ENCODE data around the gene FN3K. TPM values are rescaled to one million over a fixed set of nuclear protein-coding genes. Genes with fewer than 3 reads are reported as not detected.

The FN3K gene
- total and polyA plus RNA-seq, 2 of the 13 experiments (the other 11 are each of a cell fraction or from before 2014, with no cell fraction given): 3.5 to 12.2 TPM

- Histone ChIP-seq H3K9ac (ENCODE audit: insufficient read depth, low read depth, low read length) (no peak overlapping the region), H3K4me3 (replicated peaks in 1 of 3; ENCODE audit: insufficient read depth in 1 of 3, low read depth in 2 of 3, low read length in 3 of 3) (peak overlapping the region in 1 of 3 experiments; percentile 1; a peak in 1 of 6 replicates), H3K27me3 (ENCODE audit: control insufficient read depth in 1 of 2, insufficient read depth in 2 of 2, low read length in 2 of 2) (peaks cover 0 to 22% of the 10 kb centered on the region in 2 experiments; a peak in 2 of 5 replicates), H3K9me3 (ENCODE audit: low read length) (no peaks in the 10 kb centered on the region), H4K20me1 (ENCODE audit: insufficient read depth, low read length) (no peaks in the 10 kb centered on the region), H2AFZ (ENCODE audit: low read length) (no peak overlapping the region), H3K27ac (ENCODE audit: extremely low read length, insufficient read depth, low read length) (no peak overlapping the region), H3K79me2 (ENCODE audit: insufficient read depth, low read length) (no peaks in the 10 kb centered on the region), H3K4me1 (ENCODE audit: insufficient read depth, low read length) (peaks cover 66% of the 10 kb centered on the region), H3K36me3 (replicated peaks in 1 of 2; ENCODE audit: control insufficient read depth in 1 of 2, insufficient read depth in 2 of 2, low read length in 2 of 2) (no peaks in the 10 kb centered on the region), H3K4me2 (ENCODE audit: low read depth, low read length) (peak overlapping the region; percentile 21)
- no TSS peak for BruUV-seq (replicated peaks)
- WGBS (ENCODE audit: low lambda C conversion rate): 42% methylated on average over 25 of the region's 26 CpGs
- FAIRE-seq (no peak), ATAC-seq (no peak), DNase-seq (ENCODE audit: low spot score) (no peak)
- ChIA-PET CTCF (ENCODE audit: low intra/inter-chr PET ratio, low total read pairs) (no interaction called here), POLR2A (interaction anchor here (0.7 to 1.3 kb wide), 3 partner anchors 7 to 14 kb away, joined by 3 to 5 read pairs (median 3); partner anchors contain the start of gene FN3KRP)
- intact Hi-C loops (cut with micrococcal nuclease; ENCODE audit: unreplicated experiment) (no loop called here), in situ Hi-C loops (cut with HindIII; ENCODE audit: extremely low pct_ligation_motif_present, low pct_unique_long_range_greater_than_20kb) (no loop called here)
- TF ChIP-seq XRCC5 (optimal IDR thresholded peaks at IDR 0.05; ENCODE audit: low read length) (no peak), UBTF (CRISPR knock-in tag; IDR thresholded peaks at IDR 0.05) (no peak), ZC3H4 (CRISPR knock-in tag; IDR thresholded peaks at IDR 0.05; ENCODE audit: borderline replicate concordance) (no peak), BHLHE40 (IDR thresholded peaks at IDR 0.05; ENCODE audit: low read length) (peak; percentile 25; the same call in 1 of the 2 replicates), MAZ (IDR thresholded peaks at IDR 0.05; ENCODE audit: borderline replicate concordance, low read depth, low read length) (no peak), MAZ (CRISPR knock-in tag; IDR thresholded peaks at IDR 0.05; ENCODE audit: low read depth) (no peak), MTA1 (CRISPR knock-in tag; IDR thresholded peaks at IDR 0.05; ENCODE audit: borderline replicate concordance) (0 out of 2 replicates have a peak, but pooled peaks have one; percentile 23), HNRNPL (IDR thresholded peaks at IDR 0.05; ENCODE audit: low read depth, low read length) (0 out of 2 replicates have a peak, but pooled peaks have one; percentile 56), ZNF567 (CRISPR knock-in tag; IDR thresholded peaks at IDR 0.05; ENCODE audit: borderline replicate concordance) (no peak), EED (CRISPR knock-in tag; IDR thresholded peaks at IDR 0.05) (0 out of 2 replicates have a peak, but pooled peaks have one; percentile 33), ZFY (CRISPR knock-in tag; IDR thresholded peaks at IDR 0.05) (no peak)
- TF ChIP-seq, protein P1, sequence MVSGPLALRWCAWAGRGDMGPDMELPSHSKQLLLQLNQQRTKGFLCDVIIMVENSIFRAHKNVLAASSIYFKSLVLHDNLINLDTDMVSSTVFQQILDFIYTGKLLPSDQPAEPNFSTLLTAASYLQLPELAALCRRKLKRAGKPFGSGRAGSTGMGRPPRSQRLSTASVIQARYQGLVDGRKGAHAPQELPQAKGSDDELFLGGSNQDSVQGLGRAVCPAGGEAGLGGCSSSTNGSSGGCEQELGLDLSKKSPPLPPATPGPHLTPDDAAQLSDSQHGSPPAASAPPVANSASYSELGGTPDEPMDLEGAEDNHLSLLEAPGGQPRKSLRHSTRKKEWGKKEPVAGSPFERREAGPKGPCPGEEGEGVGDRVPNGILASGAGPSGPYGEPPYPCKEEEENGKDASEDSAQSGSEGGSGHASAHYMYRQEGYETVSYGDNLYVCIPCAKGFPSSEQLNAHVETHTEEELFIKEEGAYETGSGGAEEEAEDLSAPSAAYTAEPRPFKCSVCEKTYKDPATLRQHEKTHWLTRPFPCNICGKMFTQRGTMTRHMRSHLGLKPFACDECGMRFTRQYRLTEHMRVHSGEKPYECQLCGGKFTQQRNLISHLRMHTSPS (CRISPR knock-in tag; IDR thresholded peaks at IDR 0.05; ENCODE audit: low read depth): 0 out of 2 replicates have a peak, but pooled peaks have one; percentile 3
- TF ChIP-seq, protein P2, sequence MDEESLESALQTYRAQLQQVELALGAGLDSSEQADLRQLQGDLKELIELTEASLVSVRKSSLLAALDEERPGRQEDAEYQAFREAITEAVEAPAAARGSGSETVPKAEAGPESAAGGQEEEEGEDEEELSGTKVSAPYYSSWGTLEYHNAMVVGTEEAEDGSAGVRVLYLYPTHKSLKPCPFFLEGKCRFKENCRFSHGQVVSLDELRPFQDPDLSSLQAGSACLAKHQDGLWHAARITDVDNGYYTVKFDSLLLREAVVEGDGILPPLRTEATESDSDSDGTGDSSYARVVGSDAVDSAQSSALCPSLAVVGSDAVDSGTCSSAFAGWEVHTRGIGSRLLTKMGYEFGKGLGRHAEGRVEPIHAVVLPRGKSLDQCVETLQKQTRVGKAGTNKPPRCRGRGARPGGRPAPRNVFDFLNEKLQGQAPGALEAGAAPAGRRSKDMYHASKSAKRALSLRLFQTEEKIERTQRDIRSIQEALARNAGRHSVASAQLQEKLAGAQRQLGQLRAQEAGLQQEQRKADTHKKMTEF (CRISPR knock-in tag; IDR thresholded peaks at IDR 0.05): no peak
Observed at GRCh38 chr17:82703036-82703745, 32.2 kb upstream of the FN3K start.
